Measurements from ENCODE around the gene AHCTF1.

DNA sequence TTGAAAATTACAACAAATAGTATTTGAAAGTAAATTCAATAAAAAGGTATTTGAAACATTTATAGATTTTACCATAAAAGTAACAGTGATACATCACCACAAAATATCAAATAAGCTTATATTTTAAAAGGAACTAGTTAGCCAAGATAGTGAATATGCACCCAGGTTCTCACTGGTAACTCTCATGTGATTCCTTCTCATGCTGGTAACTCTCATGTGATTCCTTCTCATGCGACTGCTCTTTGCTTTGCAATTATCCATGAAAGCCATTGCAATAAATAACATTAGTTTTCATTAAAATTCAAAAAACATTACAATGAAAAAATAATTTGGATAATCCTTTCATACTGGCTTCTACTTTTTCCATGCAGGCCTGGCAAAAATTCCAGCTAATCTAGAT lies 75.4 kb downstream of the AHCTF1 start:
- no peak for TF ChIP-seq POLR2A (IDR thresholded peaks at IDR 0.05)
- TF ChIP-seq, protein P1, sequence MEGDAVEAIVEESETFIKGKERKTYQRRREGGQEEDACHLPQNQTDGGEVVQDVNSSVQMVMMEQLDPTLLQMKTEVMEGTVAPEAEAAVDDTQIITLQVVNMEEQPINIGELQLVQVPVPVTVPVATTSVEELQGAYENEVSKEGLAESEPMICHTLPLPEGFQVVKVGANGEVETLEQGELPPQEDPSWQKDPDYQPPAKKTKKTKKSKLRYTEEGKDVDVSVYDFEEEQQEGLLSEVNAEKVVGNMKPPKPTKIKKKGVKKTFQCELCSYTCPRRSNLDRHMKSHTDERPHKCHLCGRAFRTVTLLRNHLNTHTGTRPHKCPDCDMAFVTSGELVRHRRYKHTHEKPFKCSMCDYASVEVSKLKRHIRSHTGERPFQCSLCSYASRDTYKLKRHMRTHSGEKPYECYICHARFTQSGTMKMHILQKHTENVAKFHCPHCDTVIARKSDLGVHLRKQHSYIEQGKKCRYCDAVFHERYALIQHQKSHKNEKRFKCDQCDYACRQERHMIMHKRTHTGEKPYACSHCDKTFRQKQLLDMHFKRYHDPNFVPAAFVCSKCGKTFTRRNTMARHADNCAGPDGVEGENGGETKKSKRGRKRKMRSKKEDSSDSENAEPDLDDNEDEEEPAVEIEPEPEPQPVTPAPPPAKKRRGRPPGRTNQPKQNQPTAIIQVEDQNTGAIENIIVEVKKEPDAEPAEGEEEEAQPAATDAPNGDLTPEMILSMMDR (IDR thresholded peaks at IDR 0.05), result no peak
